ENCODE measurements around the gene ATP2A1. TPM values are rescaled to one million over a fixed set of nuclear protein-coding genes. Genes with fewer than 3 reads are reported as not detected.
A peak's percentile ranks its signal among the peaks of the same experiment; 100 is the strongest.

The ATP2A1 gene
- total and polyA plus RNA-seq, 2 of the 13 experiments (the other 11 are each of a cell fraction or from before 2014, with no cell fraction given), result 3.2 to 12.5 TPM

- TF ChIP-seq ZNF646 (CRISPR knock-in tag; IDR thresholded peaks at IDR 0.05) (peak; percentile 63; the same call in 1 of the 2 replicates), SRSF4 (IDR thresholded peaks at IDR 0.05; ENCODE audit: low read depth, low read length, poor library complexity, severe bottlenecking) (peak; percentile 43), ATF7-NPFF (CRISPR knock-in tag; IDR thresholded peaks at IDR 0.05; ENCODE audit: low read depth) (peak; percentile 71; the same call in 1 of the 2 replicates), RFX3 (CRISPR knock-in tag; IDR thresholded peaks at IDR 0.05) (peak; percentile 31), BHLHE40 (IDR thresholded peaks at IDR 0.05; ENCODE audit: low read length) (peak; percentile 56), ZNF33A (CRISPR knock-in tag; IDR thresholded peaks at IDR 0.05; ENCODE audit: borderline replicate concordance) (peak; percentile 89; the same call in 1 of the 2 replicates), ZNF275 (CRISPR knock-in tag; IDR thresholded peaks at IDR 0.05; ENCODE audit: borderline replicate concordance) (peak; percentile 93), BATF2 (CRISPR knock-in tag; IDR thresholded peaks at IDR 0.05) (no peak), ATF6 (CRISPR knock-in tag; conservative IDR thresholded peaks at IDR 0.05) (no peak), ZNF800 (CRISPR knock-in tag; IDR thresholded peaks at IDR 0.05) (peak; percentile 90)
Measured at GRCh38 chr16:28846080-28846932, 32.0 kb upstream of the ATP2A1 start, which contains the start of gene TUFM (continued).

Measured in HepG2 (cell line).